ENCODE measurements around the gene MDGA2.
A peak's percentile ranks its signal among the peaks of the same experiment; 100 is the strongest.
"Not testable (repeated sequence)": the region's sequence is repeated elsewhere in the genome, so short reads cannot be mapped to it uniquely, and the experiment has no call there.

Gene MDGA2

DNA sequence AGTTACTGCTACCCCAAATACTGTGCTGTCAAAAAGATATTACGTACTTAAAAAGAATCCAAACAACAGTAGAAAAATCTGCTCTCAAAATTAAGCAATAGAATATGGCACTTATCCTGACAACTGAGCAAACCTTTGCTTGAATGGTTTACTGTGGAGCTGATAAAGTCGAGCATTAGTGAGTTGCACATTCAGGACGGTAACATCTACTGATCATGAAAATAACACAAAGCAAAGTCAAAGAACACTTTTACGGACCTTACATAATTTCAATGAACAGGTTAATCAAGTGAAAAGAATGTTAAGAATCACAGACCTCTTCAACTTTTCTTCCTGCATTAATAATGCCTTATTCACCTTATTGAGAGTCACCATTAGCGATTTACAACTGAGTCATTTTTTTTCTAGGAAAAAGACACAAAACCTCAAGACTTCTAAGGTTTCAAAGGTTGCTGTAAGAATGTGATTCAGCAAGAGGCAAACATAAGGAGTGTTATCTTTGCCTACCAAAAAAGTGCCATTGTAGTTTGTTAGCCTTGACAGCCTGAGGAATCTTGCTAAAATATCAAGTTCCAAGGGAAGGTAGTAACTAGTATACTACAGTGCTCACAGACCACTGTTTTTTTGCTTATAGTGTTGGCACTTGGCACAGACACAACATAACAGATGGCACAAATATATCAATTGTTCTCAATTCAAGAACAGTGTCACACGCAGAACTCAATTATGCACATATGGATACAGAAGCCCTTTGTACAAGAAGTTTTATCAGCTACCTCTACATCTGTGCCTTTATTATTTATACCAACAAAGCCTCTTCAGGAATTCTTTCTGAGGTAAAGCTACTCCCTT lies 689.6 kb downstream of the MDGA2 start:
- Mint-ChIP-seq H3K36me3 (ENCODE audit: low read depth) (no peaks in the 10 kb centered on the region), H3K9me3 (no peaks in the 10 kb centered on the region), H3K27ac (no peak overlapping the region), H3K4me1 (peaks cover 19% of the 10 kb centered on the region), H3K27me3 (ENCODE audit: low read depth) (peaks cover 3% of the 10 kb centered on the region), H3K4me3 (no peak overlapping the region)
- TF ChIP-seq, protein P1, sequence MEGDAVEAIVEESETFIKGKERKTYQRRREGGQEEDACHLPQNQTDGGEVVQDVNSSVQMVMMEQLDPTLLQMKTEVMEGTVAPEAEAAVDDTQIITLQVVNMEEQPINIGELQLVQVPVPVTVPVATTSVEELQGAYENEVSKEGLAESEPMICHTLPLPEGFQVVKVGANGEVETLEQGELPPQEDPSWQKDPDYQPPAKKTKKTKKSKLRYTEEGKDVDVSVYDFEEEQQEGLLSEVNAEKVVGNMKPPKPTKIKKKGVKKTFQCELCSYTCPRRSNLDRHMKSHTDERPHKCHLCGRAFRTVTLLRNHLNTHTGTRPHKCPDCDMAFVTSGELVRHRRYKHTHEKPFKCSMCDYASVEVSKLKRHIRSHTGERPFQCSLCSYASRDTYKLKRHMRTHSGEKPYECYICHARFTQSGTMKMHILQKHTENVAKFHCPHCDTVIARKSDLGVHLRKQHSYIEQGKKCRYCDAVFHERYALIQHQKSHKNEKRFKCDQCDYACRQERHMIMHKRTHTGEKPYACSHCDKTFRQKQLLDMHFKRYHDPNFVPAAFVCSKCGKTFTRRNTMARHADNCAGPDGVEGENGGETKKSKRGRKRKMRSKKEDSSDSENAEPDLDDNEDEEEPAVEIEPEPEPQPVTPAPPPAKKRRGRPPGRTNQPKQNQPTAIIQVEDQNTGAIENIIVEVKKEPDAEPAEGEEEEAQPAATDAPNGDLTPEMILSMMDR (IDR thresholded peaks at IDR 0.05; ENCODE audit: unreplicated experiment in 3 of 3) = no peak

DNA sequence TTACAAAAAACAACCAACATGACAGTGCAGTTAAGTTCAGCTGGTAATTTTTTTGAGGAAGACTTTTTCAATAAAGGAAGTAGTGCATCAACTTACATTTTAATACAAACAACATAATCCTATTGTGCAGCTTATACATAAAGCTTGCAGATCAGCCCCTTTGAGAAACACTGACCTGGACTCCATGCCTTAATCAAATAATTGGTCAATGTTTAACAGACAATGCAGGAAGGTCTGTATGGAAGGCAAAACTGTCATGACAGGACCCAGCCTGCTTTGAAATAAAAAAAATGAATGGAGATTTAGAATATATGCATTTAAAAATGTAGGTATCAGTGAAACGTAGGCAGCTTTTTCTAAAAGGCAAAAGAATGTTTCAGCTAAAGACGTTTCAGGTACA lies 702.1 kb downstream of the MDGA2 start:
- no peaks in the 10 kb centered on the region for H3K27me3 Mint-ChIP-seq (ENCODE audit: low read depth)
- no peak overlapping the region for H3K27ac Mint-ChIP-seq
- H3K4me3 Mint-ChIP-seq = no peak overlapping the region
- no peaks in the 10 kb centered on the region for H3K36me3 Mint-ChIP-seq (ENCODE audit: low read depth)
- no peaks in the 10 kb centered on the region for H3K4me1 Mint-ChIP-seq
- TF ChIP-seq, protein P1 (IDR thresholded peaks at IDR 0.05; ENCODE audit: unreplicated experiment in 3 of 3) = no peak
- no peaks in the 10 kb centered on the region for H3K9me3 Mint-ChIP-seq

DNA sequence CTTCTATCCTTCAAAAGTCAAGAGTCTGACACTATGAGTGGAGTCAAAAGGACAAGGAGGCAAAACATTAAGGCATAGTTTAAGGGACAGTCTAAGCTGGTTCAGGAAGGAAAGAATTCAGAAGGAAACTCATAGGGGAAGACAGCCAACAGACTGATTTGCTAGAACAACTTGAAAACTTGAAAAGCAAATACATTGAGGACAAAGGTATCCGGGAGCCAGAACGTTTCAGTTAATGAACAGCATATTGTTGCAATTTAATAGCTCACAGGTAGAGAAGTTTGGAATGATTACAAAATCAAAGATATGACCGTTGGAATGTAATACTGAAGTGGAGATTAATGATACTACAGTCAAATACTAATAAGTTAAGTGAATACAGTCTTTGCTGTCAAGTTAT lies 711.0 kb downstream of the MDGA2 start:
- no peaks in the 10 kb centered on the region for H3K4me1 Mint-ChIP-seq
- no peak overlapping the region for H3K27ac Mint-ChIP-seq
- H3K36me3 Mint-ChIP-seq (ENCODE audit: low read depth) = no peaks in the 10 kb centered on the region
- H3K9me3 Mint-ChIP-seq = peaks cover 7% of the 10 kb centered on the region
- TF ChIP-seq, protein P1 (IDR thresholded peaks at IDR 0.05; ENCODE audit: unreplicated experiment in 3 of 3) = no peak
- H3K27me3 Mint-ChIP-seq (ENCODE audit: low read depth) = no peaks in the 10 kb centered on the region
- no peak overlapping the region for H3K4me3 Mint-ChIP-seq

DNA sequence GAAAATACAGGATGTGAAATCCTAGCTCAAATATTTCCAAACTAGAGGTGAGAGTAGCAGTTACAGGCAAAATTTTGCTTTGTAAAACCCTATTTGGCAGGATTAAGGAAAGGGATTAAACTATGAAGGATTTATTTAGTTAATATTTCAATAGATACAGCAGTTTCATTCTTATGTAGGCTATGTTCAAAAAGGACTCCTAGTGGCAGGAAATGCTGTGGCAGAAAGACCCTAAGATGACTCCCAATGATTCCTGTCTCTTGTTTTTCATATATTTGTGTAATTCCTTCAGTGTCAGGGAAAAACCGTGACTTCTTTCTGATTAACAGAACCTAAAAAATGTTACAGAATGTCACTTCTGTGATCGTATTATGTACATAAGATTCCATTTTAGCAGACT lies 724.3 kb downstream of the MDGA2 start:
- peaks cover 6% of the 10 kb centered on the region for H3K36me3 Mint-ChIP-seq (ENCODE audit: low read depth)
- no peak overlapping the region for H3K4me3 Mint-ChIP-seq
- no peak overlapping the region for H3K27ac Mint-ChIP-seq
- no peaks in the 10 kb centered on the region for H3K4me1 Mint-ChIP-seq
- TF ChIP-seq, protein P1 (IDR thresholded peaks at IDR 0.05; ENCODE audit: unreplicated experiment in 3 of 3) = peak in 1 of 3 experiments; percentile 12
- peaks cover 18% of the 10 kb centered on the region for H3K9me3 Mint-ChIP-seq
- H3K27me3 Mint-ChIP-seq (ENCODE audit: low read depth) = no peaks in the 10 kb centered on the region

DNA sequence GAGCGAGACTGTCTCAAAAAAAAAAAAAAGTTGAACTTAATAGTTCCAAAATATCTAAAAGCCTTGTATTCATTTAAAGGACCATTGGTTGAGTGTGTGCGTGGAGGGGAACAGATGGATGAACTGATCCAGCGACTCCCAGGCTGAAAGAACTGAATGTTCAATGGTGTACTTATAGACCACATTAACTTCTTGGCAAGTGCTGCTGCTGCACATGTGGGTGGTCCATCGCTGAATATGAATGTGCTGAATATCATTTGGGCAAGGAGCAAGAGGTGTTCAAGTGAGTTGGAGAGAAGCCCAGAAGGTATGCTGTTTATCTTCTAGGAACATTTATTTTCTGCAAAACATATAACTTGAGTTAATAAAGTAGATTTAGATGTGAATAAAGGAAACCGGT lies 734.8 kb downstream of the MDGA2 start:
- H3K36me3 Mint-ChIP-seq (ENCODE audit: low read depth) = peaks cover 3% of the 10 kb centered on the region
- H3K4me3 Mint-ChIP-seq = no peak overlapping the region
- peaks cover 13% of the 10 kb centered on the region for H3K4me1 Mint-ChIP-seq
- peaks cover 19% of the 10 kb centered on the region for H3K9me3 Mint-ChIP-seq
- H3K27me3 Mint-ChIP-seq (ENCODE audit: low read depth) = no peaks in the 10 kb centered on the region
- no peak overlapping the region for H3K27ac Mint-ChIP-seq
- TF ChIP-seq, protein P1 (IDR thresholded peaks at IDR 0.05; ENCODE audit: unreplicated experiment in 3 of 3) = no peak

DNA sequence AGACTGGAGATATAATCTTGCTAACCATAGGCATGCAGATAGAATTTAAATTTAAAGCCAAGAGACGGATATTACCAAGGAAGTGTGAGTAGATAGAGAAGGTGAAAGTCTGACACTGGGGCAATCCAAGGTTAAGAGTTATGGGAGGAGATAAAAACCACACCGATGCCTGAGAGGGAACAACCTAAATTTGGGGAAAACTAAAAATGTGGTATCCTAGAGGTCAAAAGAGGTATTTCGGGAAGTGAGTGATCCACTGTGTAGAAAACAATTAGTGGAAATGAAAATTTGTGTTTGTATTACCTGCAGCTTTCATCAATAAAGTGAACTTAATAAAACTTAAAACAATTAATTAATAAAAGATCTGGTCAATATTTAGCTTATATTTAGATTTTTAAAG lies 754.9 kb downstream of the MDGA2 start:
- Mint-ChIP-seq H3K27me3 (ENCODE audit: low read depth) (no peaks in the 10 kb centered on the region), H3K27ac (no peak overlapping the region), H3K36me3 (ENCODE audit: low read depth) (no peaks in the 10 kb centered on the region), H3K4me3 (no peak overlapping the region), H3K4me1 (no peaks in the 10 kb centered on the region), H3K9me3 (no peaks in the 10 kb centered on the region)
- TF ChIP-seq, protein P1 (IDR thresholded peaks at IDR 0.05; ENCODE audit: unreplicated experiment in 3 of 3) = peak in 2 of 3 experiments; percentile 20 to 23

DNA sequence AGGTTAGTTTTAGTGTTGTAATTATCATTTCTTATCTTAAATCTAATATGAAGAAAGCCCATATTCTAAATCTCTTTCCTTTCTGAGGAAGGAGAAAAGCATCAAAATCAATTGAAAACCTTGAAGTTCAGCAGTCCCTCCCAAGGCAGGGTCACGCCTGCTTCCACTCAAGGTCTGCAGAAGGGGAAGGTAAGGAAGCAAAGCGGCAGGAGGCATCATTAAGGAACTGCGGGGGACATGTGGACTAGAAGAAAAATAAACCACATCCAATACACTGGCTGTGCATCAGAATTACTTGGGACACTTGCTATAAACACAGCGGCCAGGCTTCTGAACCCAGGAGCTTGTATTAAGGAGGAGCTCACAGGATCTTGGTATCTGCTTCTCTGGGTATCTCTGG lies 759.9 kb downstream of the MDGA2 start:
- H3K27ac Mint-ChIP-seq; H3K4me1 Mint-ChIP-seq; H3K27me3 Mint-ChIP-seq (ENCODE audit: low read depth); H3K36me3 Mint-ChIP-seq (ENCODE audit: low read depth); H3K9me3 Mint-ChIP-seq; H3K4me3 Mint-ChIP-seq: not testable (repeated sequence)
